ENCODE data around the gene SLC22A6.

SLC22A6 gene

DNA sequence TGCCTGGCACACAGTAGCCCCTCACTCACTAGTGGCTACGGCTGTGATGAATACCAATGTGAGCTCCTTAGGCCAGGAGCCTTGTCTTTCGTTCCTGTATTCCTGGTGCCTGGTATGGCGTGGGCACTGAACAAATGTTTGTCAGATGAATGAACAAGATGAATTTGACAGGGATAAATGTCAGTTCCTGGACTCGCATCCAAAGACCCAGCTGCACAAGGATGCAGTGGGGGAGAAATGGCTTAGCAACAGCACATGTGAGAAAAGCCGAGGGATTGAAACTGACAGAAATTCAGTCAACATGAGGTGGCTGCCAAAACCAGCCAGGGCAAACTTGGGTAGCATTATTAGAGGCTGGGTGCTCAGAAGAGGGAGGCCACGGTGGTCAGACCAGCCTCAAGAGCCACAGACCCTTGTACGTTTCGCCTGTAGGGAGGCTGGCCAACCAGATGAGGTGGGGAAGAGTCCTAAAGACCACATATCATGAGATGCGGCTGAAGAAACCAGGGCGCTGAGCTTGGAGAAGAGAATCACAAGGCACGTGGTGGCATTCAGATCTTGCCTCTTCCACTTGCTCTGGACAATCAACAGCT, 38.6 kb upstream of the SLC22A6 start:
- Histone ChIP-seq H3K36me3 (ENCODE audit: insufficient read depth, low read length) (no peaks in the 10 kb centered on the region), H3K27me3 (ENCODE audit: insufficient read depth, low read length, poor library complexity, severe bottlenecking) (no peaks in the 10 kb centered on the region), H2AFZ (ENCODE audit: low read length) (peak overlapping the region; percentile 76; the same call in 1 of the 2 replicates), H4K20me1 (ENCODE audit: insufficient read depth, low read length, poor library complexity, severe bottlenecking) (no peaks in the 10 kb centered on the region), H3K4me3 (ENCODE audit: low read length, poor library complexity, severe bottlenecking) (no peak overlapping the region), H3K4me1 (ENCODE audit: insufficient read depth, low read length, poor library complexity, severe bottlenecking) (peaks cover 4% of the 10 kb centered on the region), H3K9ac (ENCODE audit: low read depth, low read length, poor library complexity, severe bottlenecking) (no peak overlapping the region), H3K4me2 (ENCODE audit: low read depth, low read length, poor library complexity, severe bottlenecking) (no peak overlapping the region), H3K79me2 (ENCODE audit: insufficient read depth, low read length) (no peaks in the 10 kb centered on the region), H3F3A (ENCODE audit: low read depth) (no peaks in the 10 kb centered on the region), H3K9me3 (ENCODE audit: insufficient read depth, low read depth, low read length) (no peaks in the 10 kb centered on the region), H3K9me2 (replicated peaks; ENCODE audit: low read depth, low read length) (no peaks in the 10 kb centered on the region)
- TF ChIP-seq CTCF (conservative IDR thresholded peaks at IDR 0.05; ENCODE audit: low read length): no peak
- no peak for TF ChIP-seq EZH2phosphoT487 (IDR thresholded peaks at IDR 0.05; ENCODE audit: borderline replicate concordance)

GRCh38 chr11:63022441-63022840, 37.7 kb upstream of the SLC22A6 start:
- no peak overlapping the region for H2AFZ ChIP-seq (ENCODE audit: low read length)
- no peaks in the 10 kb centered on the region for H4K20me1 ChIP-seq (ENCODE audit: insufficient read depth, low read length, poor library complexity, severe bottlenecking)
- H3K9me3 ChIP-seq (ENCODE audit: insufficient read depth, low read depth, low read length): no peaks in the 10 kb centered on the region
- H3K27me3 ChIP-seq (ENCODE audit: insufficient read depth, low read length, poor library complexity, severe bottlenecking): no peaks in the 10 kb centered on the region
- H3K4me3 ChIP-seq (ENCODE audit: low read length, poor library complexity, severe bottlenecking): no peak overlapping the region
- no peaks in the 10 kb centered on the region for H3F3A ChIP-seq (ENCODE audit: low read depth)
- no peaks in the 10 kb centered on the region for H3K79me2 ChIP-seq (ENCODE audit: insufficient read depth, low read length)
- no peaks in the 10 kb centered on the region for H3K9me2 ChIP-seq (replicated peaks; ENCODE audit: low read depth, low read length)
- TF ChIP-seq CTCF (conservative IDR thresholded peaks at IDR 0.05; ENCODE audit: low read length) (no peak), EZH2phosphoT487 (IDR thresholded peaks at IDR 0.05; ENCODE audit: borderline replicate concordance) (no peak)
- no peak overlapping the region for H3K4me2 ChIP-seq (ENCODE audit: low read depth, low read length, poor library complexity, severe bottlenecking)
- no peaks in the 10 kb centered on the region for H3K36me3 ChIP-seq (ENCODE audit: insufficient read depth, low read length)
- H3K9ac ChIP-seq (ENCODE audit: low read depth, low read length, poor library complexity, severe bottlenecking): no peak overlapping the region
- H3K4me1 ChIP-seq (ENCODE audit: insufficient read depth, low read length, poor library complexity, severe bottlenecking): peaks cover 4% of the 10 kb centered on the region

GRCh38 chr11:63020671-63021291, 36.0 kb upstream of the SLC22A6 start:
- Histone ChIP-seq H3K4me3 (ENCODE audit: low read length, poor library complexity, severe bottlenecking) (no peak overlapping the region), H3F3A (ENCODE audit: low read depth) (no peaks in the 10 kb centered on the region), H2AFZ (ENCODE audit: low read length) (no peak overlapping the region), H3K4me2 (ENCODE audit: low read depth, low read length, poor library complexity, severe bottlenecking) (no peak overlapping the region), H3K9me3 (ENCODE audit: insufficient read depth, low read depth, low read length) (no peaks in the 10 kb centered on the region), H3K79me2 (ENCODE audit: insufficient read depth, low read length) (no peaks in the 10 kb centered on the region), H3K9ac (ENCODE audit: low read depth, low read length, poor library complexity, severe bottlenecking) (no peak overlapping the region), H3K36me3 (ENCODE audit: insufficient read depth, low read length) (no peaks in the 10 kb centered on the region), H4K20me1 (ENCODE audit: insufficient read depth, low read length, poor library complexity, severe bottlenecking) (no peaks in the 10 kb centered on the region), H3K9me2 (replicated peaks; ENCODE audit: low read depth, low read length) (no peaks in the 10 kb centered on the region), H3K4me1 (ENCODE audit: insufficient read depth, low read length, poor library complexity, severe bottlenecking) (peaks cover 4% of the 10 kb centered on the region), H3K27me3 (ENCODE audit: insufficient read depth, low read length, poor library complexity, severe bottlenecking) (no peaks in the 10 kb centered on the region)
- TF ChIP-seq CTCF (conservative IDR thresholded peaks at IDR 0.05; ENCODE audit: low read length) (peak; percentile 70), EZH2phosphoT487 (IDR thresholded peaks at IDR 0.05; ENCODE audit: borderline replicate concordance) (no peak)

Data from Loucy (cell line).